ENCODE results near the gene ABCA2. TPM values are rescaled to one million over a fixed set of nuclear protein-coding genes. Genes with fewer than 3 reads are reported as not detected.

The ABCA2 gene
- total and polyA plus RNA-seq, 9 of the 15 experiments (the other 6 are each of a cell fraction or from before 2014, with no cell fraction given) = 0.69 to 16.3 (median 6.1) TPM; not detected in 2

DNA sequence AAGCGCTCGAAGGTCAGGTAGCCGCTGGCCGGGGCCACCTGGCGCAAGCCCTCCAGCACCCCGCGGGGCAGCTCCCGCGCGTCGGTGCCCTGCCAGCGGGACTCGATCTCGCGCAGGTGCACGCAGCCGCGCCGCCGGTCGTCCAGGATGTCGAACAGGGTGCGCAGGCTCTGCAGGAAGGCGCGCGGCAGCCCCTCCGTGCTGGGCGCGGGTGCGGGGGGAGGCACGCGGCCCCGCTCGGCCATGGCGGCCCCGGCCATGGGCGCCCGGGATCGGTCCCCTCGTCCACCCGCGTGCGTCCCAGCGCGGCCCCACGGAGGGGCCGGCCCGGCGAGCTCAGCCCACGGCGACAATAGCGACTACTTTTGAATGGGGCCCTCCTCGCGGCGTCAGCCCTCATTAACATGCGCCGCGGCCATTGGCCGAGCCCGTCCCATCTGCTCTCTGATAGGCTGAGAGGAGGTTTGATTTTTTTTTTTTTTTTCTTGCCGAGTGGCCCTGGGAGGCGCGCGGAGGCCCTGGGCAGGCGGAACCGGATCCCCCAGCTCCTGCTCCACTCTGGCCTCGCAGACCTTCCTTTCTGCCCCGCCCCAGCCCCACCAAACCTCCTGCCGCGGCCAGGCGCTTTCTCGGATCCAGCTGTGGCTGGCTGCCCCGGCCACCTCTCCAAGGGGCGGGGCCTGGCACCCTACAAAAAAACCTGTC, 42.3 kb upstream of the ABCA2 start, which contains the start of gene SAPCD2 (continued):
- TF ChIP-seq ZNF408 (CRISPR knock-in tag; IDR thresholded peaks at IDR 0.05; ENCODE audit: low read depth) = no peak
- peak; percentile 66; the same call in 1 of the 2 replicates for TF ChIP-seq BCOR (IDR thresholded peaks at IDR 0.05)
- no peak for TF ChIP-seq PTTG1 (tag; IDR thresholded peaks at IDR 0.05; ENCODE audit: low read depth)
- TF ChIP-seq, protein P1, sequence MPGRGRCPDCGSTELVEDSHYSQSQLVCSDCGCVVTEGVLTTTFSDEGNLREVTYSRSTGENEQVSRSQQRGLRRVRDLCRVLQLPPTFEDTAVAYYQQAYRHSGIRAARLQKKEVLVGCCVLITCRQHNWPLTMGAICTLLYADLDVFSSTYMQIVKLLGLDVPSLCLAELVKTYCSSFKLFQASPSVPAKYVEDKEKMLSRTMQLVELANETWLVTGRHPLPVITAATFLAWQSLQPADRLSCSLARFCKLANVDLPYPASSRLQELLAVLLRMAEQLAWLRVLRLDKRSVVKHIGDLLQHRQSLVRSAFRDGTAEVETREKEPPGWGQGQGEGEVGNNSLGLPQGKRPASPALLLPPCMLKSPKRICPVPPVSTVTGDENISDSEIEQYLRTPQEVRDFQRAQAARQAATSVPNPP (IDR thresholded peaks at IDR 0.05; ENCODE audit: borderline replicate concordance, insufficient read depth, insufficient read length) = no peak
- no peak for TF ChIP-seq CC2D1A (IDR thresholded peaks at IDR 0.05)
- no peak; the same call in 1 of the 2 replicates for TF ChIP-seq HNRNPL (IDR thresholded peaks at IDR 0.05; ENCODE audit: low read depth, low read length)
- no peak for TF ChIP-seq CBFA2T2 (conservative IDR thresholded peaks at IDR 0.05)
- no peak for TF ChIP-seq MCM7 (IDR thresholded peaks at IDR 0.05)
- no peak for TF ChIP-seq FOXA1 (IDR thresholded peaks at IDR 0.05; ENCODE audit: borderline replicate concordance)
- no peak for TF ChIP-seq KLF6 (CRISPR knock-in tag; IDR thresholded peaks at IDR 0.05; ENCODE audit: borderline replicate concordance)
- no peak for TF ChIP-seq ZC3H4 (CRISPR knock-in tag; IDR thresholded peaks at IDR 0.05; ENCODE audit: borderline replicate concordance)
- no peak for TF ChIP-seq YBX1 (IDR thresholded peaks at IDR 0.05)
- TF ChIP-seq, protein P2, sequence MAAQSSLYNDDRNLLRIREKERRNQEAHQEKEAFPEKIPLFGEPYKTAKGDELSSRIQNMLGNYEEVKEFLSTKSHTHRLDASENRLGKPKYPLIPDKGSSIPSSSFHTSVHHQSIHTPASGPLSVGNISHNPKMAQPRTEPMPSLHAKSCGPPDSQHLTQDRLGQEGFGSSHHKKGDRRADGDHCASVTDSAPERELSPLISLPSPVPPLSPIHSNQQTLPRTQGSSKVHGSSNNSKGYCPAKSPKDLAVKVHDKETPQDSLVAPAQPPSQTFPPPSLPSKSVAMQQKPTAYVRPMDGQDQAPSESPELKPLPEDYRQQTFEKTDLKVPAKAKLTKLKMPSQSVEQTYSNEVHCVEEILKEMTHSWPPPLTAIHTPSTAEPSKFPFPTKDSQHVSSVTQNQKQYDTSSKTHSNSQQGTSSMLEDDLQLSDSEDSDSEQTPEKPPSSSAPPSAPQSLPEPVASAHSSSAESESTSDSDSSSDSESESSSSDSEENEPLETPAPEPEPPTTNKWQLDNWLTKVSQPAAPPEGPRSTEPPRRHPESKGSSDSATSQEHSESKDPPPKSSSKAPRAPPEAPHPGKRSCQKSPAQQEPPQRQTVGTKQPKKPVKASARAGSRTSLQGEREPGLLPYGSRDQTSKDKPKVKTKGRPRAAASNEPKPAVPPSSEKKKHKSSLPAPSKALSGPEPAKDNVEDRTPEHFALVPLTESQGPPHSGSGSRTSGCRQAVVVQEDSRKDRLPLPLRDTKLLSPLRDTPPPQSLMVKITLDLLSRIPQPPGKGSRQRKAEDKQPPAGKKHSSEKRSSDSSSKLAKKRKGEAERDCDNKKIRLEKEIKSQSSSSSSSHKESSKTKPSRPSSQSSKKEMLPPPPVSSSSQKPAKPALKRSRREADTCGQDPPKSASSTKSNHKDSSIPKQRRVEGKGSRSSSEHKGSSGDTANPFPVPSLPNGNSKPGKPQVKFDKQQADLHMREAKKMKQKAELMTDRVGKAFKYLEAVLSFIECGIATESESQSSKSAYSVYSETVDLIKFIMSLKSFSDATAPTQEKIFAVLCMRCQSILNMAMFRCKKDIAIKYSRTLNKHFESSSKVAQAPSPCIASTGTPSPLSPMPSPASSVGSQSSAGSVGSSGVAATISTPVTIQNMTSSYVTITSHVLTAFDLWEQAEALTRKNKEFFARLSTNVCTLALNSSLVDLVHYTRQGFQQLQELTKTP (IDR thresholded peaks at IDR 0.05; ENCODE audit: low read depth in 1 of 2, partially characterized antibody in 2 of 2) = no peak
- TF ChIP-seq GABPA (tag; conservative IDR thresholded peaks at IDR 0.05; ENCODE audit: low read depth) = peak; percentile 79
- TF ChIP-seq KDM4B (IDR thresholded peaks at IDR 0.05; ENCODE audit: borderline replicate concordance in 2 of 2, low read depth in 1 of 2) = no peak
- no peak for TF ChIP-seq SREBF2 (CRISPR knock-in tag; IDR thresholded peaks at IDR 0.05)
- 0 out of 2 replicates have a peak, but pooled peaks have one; percentile 7 for TF ChIP-seq HCFC1 (IDR thresholded peaks at IDR 0.05; ENCODE audit: low read depth, low read length)
- peak; percentile 57 for TF ChIP-seq CHD1 (IDR thresholded peaks at IDR 0.05; ENCODE audit: low read length)
- TF ChIP-seq ZNF778 (CRISPR knock-in tag; IDR thresholded peaks at IDR 0.05) = no peak
- no peak for TF ChIP-seq CHD2 (IDR thresholded peaks at IDR 0.05; ENCODE audit: low read depth, low read length)
- TF ChIP-seq TCF7L2 (IDR thresholded peaks at IDR 0.05; ENCODE audit: low read depth, low read length) = no peak
